GM23338 (cell line): ENCODE measurements around the gene HIVEP3. TPM values are rescaled to one million over a fixed set of nuclear protein-coding genes. Genes with fewer than 3 reads are reported as not detected.

Experiments
- ATAC-seq: fragments of 200-7000 bp; cut with Tn5 transposase; 3 replicates; pipeline ENCODE4 v1.9.1; 2020
- DNase-seq: peaks from one replicate; pipeline ENCODE4 v3.0.0-alpha.2; 2015; ENCODE audit warnings: low spot score
- H2AFZ ChIP-seq: fragments of 200-600 bp; sonication (generic); 2 replicates; pipeline ENCODE4 v1.8.0; 2016; ENCODE audit warnings: antibody characterized with exemption, mild to moderate bottlenecking, moderate library complexity
- H3F3A ChIP-seq: fragments of 200-600 bp; sonication (generic); replicated peaks from 2 replicates; pipeline ENCODE4 v1.8.0; 2017; ENCODE audit warnings: antibody characterized with exemption, mixed run types, low read depth
- H3K27ac ChIP-seq: fragments of 200-600 bp; sonication (generic); 2 replicates; pipeline ENCODE4 v1.6.1; 2016; ENCODE audit warnings: low read depth
- H3K27me3 ChIP-seq: fragments of 200-600 bp; sonication (generic); 2 replicates; pipeline ENCODE4 v1.8.0; 2016; ENCODE audit warnings: mild to moderate bottlenecking, mixed run types, moderate library complexity; ENCODE audit not compliant: insufficient read depth
- H3K36me3 ChIP-seq: fragments of 200-600 bp; sonication (generic); 2 replicates; pipeline ENCODE4 v1.8.0; 2016; ENCODE audit warnings: mild to moderate bottlenecking; ENCODE audit not compliant: insufficient read depth
- H3K4me1 ChIP-seq: fragments of 200-600 bp; sonication (generic); 2 replicates; pipeline ENCODE4 v1.8.0; 2016; ENCODE audit warnings: mild to moderate bottlenecking, moderate library complexity; ENCODE audit not compliant: insufficient read depth
- H3K4me2 ChIP-seq: fragments of 200-600 bp; sonication (generic); 2 replicates; pipeline ENCODE4 v1.7.1; 2017; ENCODE audit warnings: mixed run types
- H3K4me3 ChIP-seq: fragments of 200-600 bp; sonication (generic); 2 replicates; pipeline ENCODE4 v1.6.1; 2016; ENCODE audit warnings: mixed run types
- H3K79me2 ChIP-seq: fragments of 200-600 bp; sonication (generic); replicated peaks from 2 replicates; pipeline ENCODE4 v1.8.0; 2017; ENCODE audit warnings: mild to moderate bottlenecking; ENCODE audit not compliant: insufficient read depth
- H3K9me2 ChIP-seq: fragments of 200-600 bp; sonication (generic); 2 replicates; pipeline ENCODE4 v1.8.0; 2017; ENCODE audit not compliant: insufficient read depth
- H4K20me1 ChIP-seq: fragments of 200-600 bp; sonication (generic); replicated peaks from 2 replicates; pipeline ENCODE4 v1.8.0; 2017; ENCODE audit warnings: mild to moderate bottlenecking; ENCODE audit not compliant: insufficient read depth
- H3K27ac Mint-ChIP-seq: 2 replicates; pipeline ENCODE4 v1.8.0; 2020; ENCODE audit warnings: inconsistent platforms, mild to moderate bottlenecking, moderate library complexity, mixed read lengths
- H3K27me3 Mint-ChIP-seq: 3 replicates; pipeline ENCODE4 v1.8.0; 2022; ENCODE audit warnings: low read depth, mild to moderate bottlenecking, moderate library complexity, mixed read lengths, inconsistent platforms; ENCODE audit not compliant: insufficient read depth, poor library complexity
- H3K36me3 Mint-ChIP-seq: 3 replicates; pipeline ENCODE4 v1.8.0; 2021; ENCODE audit warnings: low read depth, mild to moderate bottlenecking, inconsistent platforms, moderate library complexity, mixed read lengths
- H3K4me1 Mint-ChIP-seq: 3 replicates; pipeline ENCODE4 v1.8.0; 2020; ENCODE audit warnings: mild to moderate bottlenecking, inconsistent platforms, mixed read lengths
- H3K4me3 Mint-ChIP-seq: 3 replicates; pipeline ENCODE4 v1.8.0; 2021; ENCODE audit warnings: moderate library complexity, mild to moderate bottlenecking, inconsistent platforms, mixed read lengths
- H3K9me3 Mint-ChIP-seq: 3 replicates; pipeline ENCODE4 v1.8.0; 2020; ENCODE audit warnings: moderate library complexity, mild to moderate bottlenecking, inconsistent platforms, mixed read lengths
- CREB1 ChIP-seq: fragments of 250-450 bp; sonication (Bioruptor Pico); IDR thresholded peaks from 2 replicates; pipeline ENCODE4 v1.5.0; 2020; ENCODE audit warnings: low read depth, mild to moderate bottlenecking, moderate library complexity
- CTCF ChIP-seq, 2 experiments: fragments of 200-600 bp in 1 of 2; sonication (generic) in 1 of 2; conservative IDR thresholded peaks; 2 replicates each; pipeline versions ENCODE4 v1.5.1 to v1.6.1; 2016 to 2017; ENCODE audit warnings: antibody characterized with exemption in 2 of 2, low read depth in 2 of 2, mild to moderate bottlenecking in 2 of 2, moderate library complexity in 1 of 2
- ETS1 ChIP-seq: IDR thresholded peaks from 2 replicates; pipeline ENCODE4 v1.6.1; 2016; ENCODE audit warnings: antibody characterized with exemption
- EZH2 ChIP-seq: fragments of 200-600 bp; sonication (generic); IDR thresholded peaks from one replicate; pipeline ENCODE4 v1.8.0; 2017; ENCODE audit warnings: antibody characterized with exemption, mild to moderate bottlenecking, low read depth; ENCODE audit not compliant: unreplicated experiment
- EZH2phosphoT487 ChIP-seq: fragments of 200-600 bp; sonication (generic); IDR thresholded peaks from one replicate; pipeline ENCODE4 v1.8.1; 2018; ENCODE audit warnings: antibody characterized with exemption; ENCODE audit not compliant: unreplicated experiment
- JUNB ChIP-seq: IDR thresholded peaks from one replicate; pipeline ENCODE4 v1.6.1; 2016; ENCODE audit warnings: antibody characterized with exemption; ENCODE audit not compliant: unreplicated experiment
- NANOG ChIP-seq: IDR thresholded peaks from 2 replicates; pipeline ENCODE4 v1.6.1; 2016; ENCODE audit warnings: antibody characterized with exemption, borderline replicate concordance
- POLR2AphosphoS5 ChIP-seq: IDR thresholded peaks from 2 replicates; pipeline ENCODE4 v1.6.1; 2016; ENCODE audit warnings: antibody characterized with exemption, low read depth
- REST ChIP-seq: IDR thresholded peaks from one replicate; pipeline ENCODE4 v1.6.1; 2018; ENCODE audit warnings: antibody characterized with exemption; ENCODE audit not compliant: unreplicated experiment
- STAT1 ChIP-seq: IDR thresholded peaks from one replicate; pipeline ENCODE4 v1.6.1; 2016; ENCODE audit warnings: antibody characterized with exemption; ENCODE audit not compliant: unreplicated experiment
- ZNF114 ChIP-seq: fragments of 250-450 bp; sonication (Bioruptor Pico); IDR thresholded peaks from 2 replicates; pipeline ENCODE4 v1.5.0; 2020; ENCODE audit warnings: mild to moderate bottlenecking, moderate library complexity
- ZNF331 ChIP-seq: fragments of 250-450 bp; sonication (Bioruptor Pico); IDR thresholded peaks from 2 replicates; pipeline ENCODE4 v1.5.0; 2020; ENCODE audit warnings: low read depth, mild to moderate bottlenecking, moderate library complexity
- ZNF462 ChIP-seq: fragments of 250-450 bp; sonication (Bioruptor Pico); IDR thresholded peaks from 2 replicates; pipeline ENCODE4 v1.5.0; 2020; ENCODE audit warnings: mild to moderate bottlenecking, moderate library complexity
- polyA plus RNA-seq: library from polyadenylated mRNA; unstranded; fragments of >200 nt; fragmentation: Nextera tagmentation; extraction: Ambion mirVana; gene quantifications from 2 replicates; pipeline ENCODE4 v1.2.1, GENCODE V29; 2016
- total RNA-seq: library from RNA; depleted of rRNA; stranded (reverse); fragments of >200 nt; shearing (Covaris generic); gene quantifications from 2 replicates; pipeline ENCODE4 v1.2.3, GENCODE V29; 2014

The HIVEP3 gene
- total and polyA plus RNA-seq, 2 experiments from 2014 or later, result 0.14 to 0.24 TPM

- no peaks in the 10 kb centered on the region for H3K36me3 ChIP-seq
- no peaks in the 10 kb centered on the region; the same call in 1 of the 2 replicates for H3F3A ChIP-seq
- no peak overlapping the region for H3K4me3 ChIP-seq
- no peaks in the 10 kb centered on the region for H3K27me3 ChIP-seq
- Mint-ChIP-seq H3K4me3 (no peak overlapping the region; the same call in 2 of the 3 replicates), H3K9me3 (no peaks in the 10 kb centered on the region; the same call in 2 of the 3 replicates), H3K36me3 (no peaks in the 10 kb centered on the region), H3K4me1 (peaks cover 61% of the 10 kb centered on the region), H3K27me3 (peaks cover 6% of the 10 kb centered on the region), H3K27ac (no peak overlapping the region)
- H2AFZ ChIP-seq, result peak overlapping the region; percentile 34
- H3K4me1 ChIP-seq, result peaks cover 48% of the 10 kb centered on the region
- ATAC-seq (no peak), DNase-seq (no peak)
- H3K79me2 ChIP-seq, result no peaks in the 10 kb centered on the region
- no peaks in the 10 kb centered on the region for H4K20me1 ChIP-seq
- no peaks in the 10 kb centered on the region for H3K9me2 ChIP-seq
- H3K4me2 ChIP-seq, result no peak overlapping the region
- H3K27ac ChIP-seq, result no peak overlapping the region
- TF ChIP-seq STAT1, result no peak
- TF ChIP-seq POLR2AphosphoS5, result no peak
- no peak for TF ChIP-seq EZH2
- TF ChIP-seq JUNB, result no peak
- no peak for TF ChIP-seq CREB1 (CRISPR knock-in tag)
- no peak for TF ChIP-seq ETS1
- TF ChIP-seq CTCF (conservative IDR thresholded peaks at IDR 0.05; ENCODE audit: low read depth in 2 of 2), result no peak
- no peak for TF ChIP-seq ZNF462 (CRISPR knock-in tag)
- TF ChIP-seq ZNF331 (CRISPR knock-in tag), result no peak
- no peak for TF ChIP-seq REST
- no peak for TF ChIP-seq NANOG
- no peak for TF ChIP-seq ZNF114 (CRISPR knock-in tag)
- TF ChIP-seq EZH2phosphoT487, result no peak
These were observed 43.2 kb downstream of the HIVEP3 start for GRCh38 chr1:41875487-41875886.
